ENCODE data around the gene ZBTB20.
"Not testable (repeated sequence)": the region's sequence is repeated elsewhere in the genome, so short reads cannot be mapped to it uniquely, and the experiment has no call there.

ZBTB20 gene

DNA sequence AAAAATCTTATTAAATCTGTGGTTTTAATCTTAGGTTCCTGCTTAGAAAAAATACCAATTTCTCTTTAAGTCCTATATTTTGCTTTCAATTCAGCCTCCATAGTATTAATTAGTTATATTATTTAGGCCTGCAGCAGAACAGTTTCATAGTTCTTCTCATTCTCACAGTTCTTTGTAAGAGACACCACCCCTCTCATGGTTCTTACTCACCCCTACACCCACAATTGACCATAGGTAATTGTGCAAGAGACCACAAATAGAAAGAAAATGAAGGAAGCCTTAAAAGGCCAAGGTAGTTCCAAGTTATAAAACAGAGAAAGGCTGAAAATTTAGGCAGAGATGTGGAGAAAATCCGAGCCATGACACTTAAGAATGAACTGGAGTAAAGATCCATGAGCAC, 438.0 kb downstream of the ZBTB20 start:
- DNase-seq = no peak

DNA sequence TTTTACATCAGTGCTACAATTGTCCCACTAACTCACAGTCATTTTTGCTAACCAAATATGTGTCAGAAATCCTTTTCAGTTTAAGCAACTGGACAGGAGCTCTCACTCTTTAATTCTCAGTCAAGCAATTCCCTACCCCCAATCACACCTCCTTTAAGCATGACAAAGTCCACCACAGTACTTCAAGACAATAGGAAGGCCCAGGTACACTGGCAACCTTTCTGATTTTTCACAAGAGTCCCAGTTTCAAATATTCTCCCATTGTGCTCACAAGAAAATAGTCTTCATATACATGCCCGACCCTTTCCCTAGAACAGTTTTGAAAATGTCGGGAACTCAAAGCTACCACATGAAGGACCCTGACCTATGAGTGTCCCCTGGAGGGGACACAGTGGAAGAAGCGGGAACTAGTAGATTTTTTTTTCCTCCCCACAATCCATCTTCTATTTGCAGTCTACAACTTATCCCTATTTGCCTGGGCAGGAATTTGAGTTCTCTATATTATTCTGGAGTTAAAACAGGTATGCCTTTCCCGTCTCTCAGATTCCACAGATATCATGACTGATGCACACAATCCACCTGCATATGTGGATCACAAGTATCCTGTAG, 439.7 kb downstream of the ZBTB20 start:
- DNase-seq = no peak

GRCh38 chr3:114706591-114707232, 440.4 kb downstream of the ZBTB20 start:
- no peak for DNase-seq

DNA sequence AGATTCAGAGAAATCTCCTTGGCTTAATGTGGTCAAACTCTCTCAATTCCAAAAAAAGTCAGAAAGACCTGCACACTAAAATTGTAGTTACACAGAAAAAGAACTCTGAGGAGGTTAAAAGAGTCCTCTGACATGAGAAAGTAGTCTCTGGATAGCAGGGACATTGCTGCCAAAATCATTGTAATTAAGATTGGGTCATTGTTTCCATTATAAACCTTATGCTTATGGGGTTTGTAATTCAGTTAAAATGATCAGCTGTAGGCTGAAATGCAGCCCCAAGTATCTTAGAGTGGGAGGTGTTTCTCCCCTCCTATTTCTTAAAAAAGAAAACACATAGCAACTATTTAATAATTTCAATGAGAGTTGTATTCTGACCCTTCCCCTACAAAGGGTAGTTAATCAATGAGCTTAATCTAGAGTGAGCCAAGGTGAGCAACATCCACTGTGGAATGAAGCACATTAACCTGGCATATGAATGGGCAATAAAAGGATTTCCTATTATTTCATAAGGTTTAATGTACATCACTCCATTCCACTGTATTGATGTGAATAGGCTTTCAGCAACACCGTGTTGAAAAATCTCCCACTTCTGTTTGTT, 446.4 kb downstream of the ZBTB20 start:
- no peak for DNase-seq

- DNase-seq = no peak
These were observed 448.7 kb downstream of the ZBTB20 start for GRCh38 chr3:114698146-114699105.

GRCh38 chr3:114697401-114697800, 449.7 kb downstream of the ZBTB20 start:
- DNase-seq = no peak

- DNase-seq = no peak
These were observed 452.8 kb downstream of the ZBTB20 start for GRCh38 chr3:114694251-114694650.

DNA sequence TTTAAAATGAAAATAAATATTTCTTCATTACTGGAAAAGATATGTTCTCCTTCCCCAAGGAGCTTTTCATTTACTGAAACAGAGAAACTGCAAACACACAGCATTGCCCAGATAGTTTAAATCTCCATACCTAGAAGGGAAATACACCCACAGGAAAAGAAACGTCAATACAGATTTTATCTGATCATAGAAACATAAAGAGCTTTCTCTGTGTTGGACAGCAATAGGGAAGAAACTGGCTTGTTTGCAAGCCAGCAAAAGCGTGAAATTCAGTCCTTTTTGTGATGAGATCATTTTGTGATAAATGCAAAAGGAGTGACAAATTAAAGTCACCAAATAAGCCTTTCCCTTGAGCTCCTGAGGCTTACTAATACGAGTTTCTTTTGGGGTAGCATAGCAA, 455.2 kb downstream of the ZBTB20 start:
- no peak for DNase-seq

DNA sequence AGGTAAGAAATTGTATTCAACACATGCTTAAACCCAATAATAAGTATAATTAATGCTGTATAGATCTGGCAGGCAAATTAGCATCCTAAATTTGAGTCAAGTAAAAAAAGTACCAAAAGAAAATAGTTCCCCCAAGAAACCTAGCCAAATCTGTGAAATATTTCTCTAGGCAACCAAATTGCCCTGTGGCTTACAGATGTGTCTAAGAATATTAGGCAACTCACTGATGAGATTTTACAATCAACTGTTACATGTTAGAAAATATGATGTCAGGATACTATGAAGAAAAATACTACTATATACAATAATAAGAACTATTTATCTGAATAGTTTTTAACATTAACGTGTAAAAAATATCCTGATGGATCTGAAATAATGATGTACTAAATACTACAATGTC, 456.2 kb downstream of the ZBTB20 start:
- DNase-seq = no peak

DNA sequence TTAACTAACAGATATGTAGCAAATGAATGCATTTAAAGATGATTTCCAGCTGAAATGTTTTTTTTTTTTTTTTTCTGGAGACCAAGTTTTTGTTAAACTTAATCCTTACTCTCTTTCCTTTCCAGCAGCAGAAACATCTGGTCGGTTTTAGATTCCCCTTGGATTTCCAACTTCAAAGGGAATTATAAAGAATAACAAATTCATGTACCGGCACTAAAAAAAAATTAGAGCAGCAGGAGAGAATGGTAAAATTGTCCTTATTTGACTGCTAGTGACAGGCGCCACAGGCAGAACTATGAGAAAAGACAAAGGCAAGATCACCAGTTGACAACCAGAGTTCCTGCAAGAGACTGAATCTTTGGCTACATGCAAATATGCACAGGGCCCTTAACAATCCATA, 459.9 kb downstream of the ZBTB20 start:
- DNase-seq = no peak

DNA sequence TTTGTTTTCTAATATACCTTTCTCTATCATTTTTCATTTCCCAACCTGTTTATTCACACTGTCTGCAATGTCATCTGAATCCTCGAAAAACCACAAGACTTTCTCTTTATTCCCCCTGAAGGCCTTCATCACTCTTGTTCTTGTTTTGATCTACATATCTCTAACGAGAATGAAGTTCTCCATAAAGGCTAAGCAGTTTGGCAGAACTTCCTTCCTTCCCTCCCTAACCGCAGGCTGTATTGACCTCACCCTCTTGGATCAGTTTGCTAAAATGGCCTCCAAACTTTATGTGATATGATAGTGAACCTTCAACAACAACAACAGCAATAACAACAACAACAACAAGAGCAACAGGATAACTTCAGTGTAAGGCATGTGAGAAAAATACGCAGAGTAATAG, 460.5 kb downstream of the ZBTB20 start:
- DNase-seq = no peak

DNA sequence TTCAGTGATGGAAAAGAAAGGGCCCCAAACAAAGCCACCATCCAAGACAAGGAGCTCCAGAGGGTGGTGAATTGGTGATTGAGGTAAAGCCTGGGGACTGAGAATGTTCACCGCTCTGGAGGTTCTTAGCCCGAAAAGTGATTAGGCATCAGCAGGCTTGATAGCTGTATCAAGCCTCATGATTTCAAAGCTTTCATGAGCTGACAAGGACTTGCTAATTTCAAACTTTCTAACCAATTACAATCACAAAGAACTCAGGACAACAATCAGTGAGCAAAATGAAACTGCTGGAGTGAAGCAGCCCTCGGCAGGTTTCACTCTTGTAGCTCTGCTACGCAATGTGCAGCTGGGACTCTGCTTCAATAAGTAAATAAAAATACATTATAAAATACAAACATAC, 461.9 kb downstream of the ZBTB20 start:
- no peak for DNase-seq

DNA sequence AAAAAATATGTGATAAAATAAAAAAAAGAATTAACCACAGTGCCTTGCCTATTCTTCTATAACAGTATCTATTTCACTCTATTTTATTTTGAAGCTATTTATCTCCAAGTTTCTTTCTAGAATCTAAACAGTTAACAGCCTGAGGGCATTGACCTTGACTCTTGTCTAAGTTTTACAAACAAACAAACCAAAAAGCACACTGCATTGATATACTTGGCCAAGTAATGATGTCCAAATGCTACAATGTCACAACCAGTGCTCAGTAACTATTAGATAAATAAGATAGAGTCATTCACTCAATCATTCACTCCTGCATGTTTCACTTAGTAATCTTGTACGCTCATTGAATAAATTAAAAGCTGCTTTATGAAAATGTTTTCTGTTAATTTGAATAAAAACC, 466.8 kb downstream of the ZBTB20 start:
- no peak for DNase-seq

DNA sequence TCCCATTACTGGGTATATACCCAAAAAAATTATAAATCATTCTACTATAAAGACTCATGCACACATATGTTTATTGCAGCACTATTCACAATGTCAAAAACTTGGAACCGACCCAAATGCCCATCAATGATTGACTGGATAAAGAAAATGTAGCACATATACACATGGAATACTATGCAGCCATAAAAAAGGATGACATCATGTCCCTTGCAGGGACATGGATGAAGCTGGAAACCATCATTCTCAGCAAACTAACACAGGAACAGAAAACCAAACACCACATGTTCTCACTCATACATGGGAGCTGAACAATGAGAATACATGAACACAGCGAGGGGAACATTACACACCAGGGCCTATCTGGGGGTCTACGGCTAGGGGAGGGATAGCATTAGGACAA, 467.3 kb downstream of the ZBTB20 start:
- DNase-seq = not testable (repeated sequence)

DNA sequence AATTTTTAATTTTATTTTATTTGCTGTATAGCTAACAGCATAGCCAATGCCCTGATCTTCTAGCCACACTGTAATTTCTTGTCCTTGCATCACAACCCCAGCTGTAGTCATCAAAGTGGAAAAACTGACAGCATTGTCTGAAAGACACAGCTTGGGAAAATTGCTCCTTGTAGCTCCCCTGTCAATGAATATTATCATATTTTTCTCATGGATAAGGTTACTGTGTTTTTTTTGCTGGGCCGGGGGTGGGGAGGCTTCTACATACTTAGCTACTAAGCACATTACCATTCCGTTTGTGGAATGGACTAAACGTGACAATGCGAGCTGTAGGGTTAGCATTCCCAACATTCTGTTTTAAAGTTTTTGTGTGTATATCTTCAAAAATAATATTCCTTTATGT, 472.0 kb downstream of the ZBTB20 start:
- DNase-seq = no peak

DNA sequence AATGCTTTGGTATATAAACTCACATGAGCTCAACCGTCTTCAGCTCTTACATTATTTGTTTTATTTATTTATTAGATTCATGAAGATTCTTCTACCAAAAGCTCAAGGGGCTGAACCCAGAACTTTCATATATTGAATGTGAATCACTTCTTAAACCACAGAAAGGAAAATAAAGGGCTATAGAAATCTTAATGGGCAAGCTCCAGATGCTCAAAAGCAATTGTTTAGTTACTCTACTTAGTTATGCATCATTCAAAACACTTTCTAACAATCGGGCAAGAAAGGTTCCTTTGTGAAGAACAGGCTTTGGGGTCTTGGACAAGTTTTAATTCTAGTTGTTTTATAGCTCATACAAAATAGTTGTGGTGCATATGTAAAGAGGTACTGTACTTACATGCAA, 473.1 kb downstream of the ZBTB20 start:
- DNase-seq = no peak

DNA sequence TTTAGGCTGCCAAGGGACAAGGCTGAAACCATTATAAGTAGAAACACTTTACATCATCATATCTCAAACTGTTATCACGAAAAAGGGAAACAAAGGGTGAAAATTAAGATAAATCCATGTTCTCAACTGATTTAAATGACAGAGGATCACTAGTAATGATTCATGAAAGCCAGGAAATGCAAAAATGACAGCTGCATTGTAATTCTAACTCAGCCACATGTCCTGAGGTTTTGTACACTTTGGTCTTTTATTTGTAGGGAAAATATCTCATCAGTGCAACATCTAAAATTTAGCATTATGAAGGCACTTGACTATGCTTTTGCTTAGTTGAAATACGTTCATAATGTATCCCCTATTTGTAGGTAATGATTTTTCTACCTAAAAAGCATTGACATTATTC, 473.6 kb downstream of the ZBTB20 start:
- no peak for DNase-seq

DNA sequence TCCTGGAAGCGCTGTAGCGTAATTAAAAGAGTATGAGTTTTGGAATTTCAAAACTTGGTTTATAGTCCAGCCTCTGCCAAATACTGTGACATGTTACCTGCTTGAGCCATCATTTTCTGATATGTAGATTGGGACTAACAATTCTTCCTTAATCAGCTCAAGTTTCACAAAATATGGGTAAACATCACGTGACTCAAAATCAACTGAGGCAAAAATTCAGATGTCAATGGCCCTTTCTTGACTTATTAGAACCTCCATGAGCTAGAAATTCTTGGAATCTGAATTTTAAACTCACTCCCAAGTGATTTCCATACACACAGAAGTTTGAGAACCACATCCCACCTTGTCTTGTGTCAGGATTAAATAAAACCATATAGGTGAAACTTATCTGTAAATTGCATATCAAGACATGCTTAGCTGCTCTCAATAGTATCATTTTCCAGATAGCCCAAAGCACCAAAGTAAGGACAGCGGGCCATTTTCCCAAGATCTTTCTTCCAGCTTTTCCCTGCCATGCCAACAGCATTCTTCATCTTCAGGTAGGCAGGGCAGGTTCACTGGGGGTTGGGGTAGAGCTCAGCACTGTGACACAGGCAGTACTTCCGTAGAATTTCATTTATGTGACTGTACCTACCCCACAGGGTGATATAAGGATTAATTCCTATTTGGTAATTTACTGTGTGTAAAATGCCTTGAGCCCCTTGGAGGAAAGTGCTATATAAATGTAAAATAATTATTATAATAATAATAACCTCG, 474.2 kb downstream of the ZBTB20 start:
- DNase-seq = no peak

GRCh38 chr3:114671741-114672510, 475.2 kb downstream of the ZBTB20 start:
- DNase-seq = no peak

DNA sequence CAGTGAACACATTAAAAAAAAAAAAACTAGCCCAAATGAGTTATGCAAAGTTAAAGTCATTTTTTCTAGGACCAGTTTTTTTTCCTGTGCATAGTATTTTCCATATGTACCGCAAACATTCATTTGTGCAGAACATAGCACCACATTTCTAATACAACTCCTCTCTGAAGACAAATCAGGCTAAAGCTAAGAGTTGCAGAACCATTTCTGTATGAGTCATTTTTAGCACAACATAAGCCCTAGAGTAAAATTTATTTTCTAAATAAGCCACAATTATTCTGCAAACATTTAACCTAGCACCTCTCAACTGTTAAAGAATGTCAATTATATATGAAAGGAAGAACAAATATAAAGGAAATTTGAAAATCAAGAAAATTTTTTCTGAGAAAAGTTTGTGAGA, 477.5 kb downstream of the ZBTB20 start:
- DNase-seq = no peak

DNA sequence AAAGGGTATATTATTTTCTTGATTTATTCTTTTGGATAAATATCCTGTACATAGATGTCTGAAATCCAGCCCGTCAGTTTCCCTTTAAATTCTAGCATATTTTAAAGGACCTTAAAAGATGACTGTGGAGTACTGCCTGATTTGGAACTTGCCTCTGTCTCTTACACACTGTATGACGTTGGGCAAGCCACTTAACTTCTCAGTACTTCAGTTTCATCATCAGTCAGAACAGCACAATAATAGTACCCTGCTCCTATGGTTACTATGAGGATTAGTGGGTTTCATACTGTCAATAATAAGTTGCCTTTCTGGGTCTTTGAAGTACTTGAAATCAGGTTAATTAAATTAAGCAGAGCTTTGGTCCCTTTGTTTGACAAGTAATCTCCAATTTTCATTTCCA, 479.0 kb downstream of the ZBTB20 start:
- DNase-seq = no peak

DNA sequence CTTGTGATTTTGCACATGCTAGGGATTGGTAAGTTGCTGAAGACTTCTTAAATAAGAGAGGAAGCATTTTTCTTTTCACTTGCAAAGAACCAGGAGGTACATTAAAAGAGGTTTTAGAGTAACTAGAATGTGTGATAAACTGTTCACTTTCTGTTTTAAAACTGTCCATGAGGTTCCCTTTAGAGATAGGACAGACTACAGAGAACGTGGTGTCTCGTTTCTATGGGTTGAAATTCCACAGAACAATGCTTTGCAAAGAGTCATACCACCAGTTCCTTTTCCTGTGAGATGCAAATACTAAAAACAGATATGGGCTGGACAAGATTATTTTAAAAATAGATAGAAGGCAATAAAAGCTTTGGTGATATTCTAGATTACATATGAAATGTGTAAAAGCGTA, 480.5 kb downstream of the ZBTB20 start:
- no peak for DNase-seq

Measured in CD4-positive, alpha-beta T cell treated with Interleukin-17A for 1 hour (primary cell).